GM23338 (cell line): ENCODE data around the gene RBP4.

Source experiments
- CTCF ChIP-seq, 2 experiments: fragments of 200-600 bp in 1 of 2; sonication (generic) in 1 of 2; conservative IDR thresholded peaks; 2 replicates each; pipeline versions ENCODE4 v1.5.1 to v1.6.1; 2016 to 2017; ENCODE audit warnings: antibody characterized with exemption in 2 of 2, low read depth in 2 of 2, mild to moderate bottlenecking in 2 of 2, moderate library complexity in 1 of 2
- POLR2AphosphoS5 ChIP-seq: IDR thresholded peaks from 2 replicates; pipeline ENCODE4 v1.6.1; 2016; ENCODE audit warnings: antibody characterized with exemption, low read depth

- TF ChIP-seq CTCF (conservative IDR thresholded peaks at IDR 0.05; ENCODE audit: low read depth in 2 of 2) (no peak), POLR2AphosphoS5 (no peak)
These were observed 30.7 kb downstream of the RBP4 start for GRCh38 chr10:93570383-93570782.
